ENCODE results near the gene BRINP2. TPM values are rescaled to one million over a fixed set of nuclear protein-coding genes. Genes with fewer than 3 reads are reported as not detected.

The BRINP2 gene
- total RNA-seq, 2 donors from 2014 or later = not detected

DNA sequence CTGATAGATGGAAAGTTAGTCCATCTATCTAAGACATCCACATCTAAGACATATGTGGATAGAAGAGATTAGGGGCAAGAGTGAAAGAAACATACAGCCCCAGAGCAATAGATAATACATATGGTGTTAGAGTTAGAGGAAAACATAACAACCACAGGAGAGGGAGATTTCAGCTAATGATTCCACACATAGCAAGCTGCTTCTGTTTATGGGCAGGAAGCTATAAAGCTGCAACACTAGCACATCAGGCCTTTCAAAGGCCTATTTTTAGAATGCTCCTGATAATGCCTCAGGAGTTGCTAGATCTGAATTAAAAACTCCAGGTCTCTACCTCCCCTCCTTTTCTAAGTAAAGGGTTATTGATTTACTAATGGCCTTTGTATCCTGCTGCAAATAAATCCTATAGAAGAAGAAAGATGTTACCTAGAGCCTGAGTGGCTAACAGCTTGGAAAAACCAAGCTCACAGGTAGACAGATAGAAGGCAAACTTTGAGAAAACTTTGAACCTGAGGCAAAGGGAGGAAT, 36.1 kb downstream of the BRINP2 start:
- Histone ChIP-seq H3K27ac (no peak overlapping the region), H3K4me1 (ENCODE audit: control insufficient read depth in 1 of 2, low read depth in 2 of 2) (peaks cover 0 to 9% of the 10 kb centered on the region in 2 donors), H3K9me3 (no peaks in the 10 kb centered on the region), H3K4me3 (no peak overlapping the region), H3K27me3 (replicated peaks; ENCODE audit: insufficient read depth) (no peaks in the 10 kb centered on the region), H3K36me3 (no peaks in the 10 kb centered on the region)
- no peak for TF ChIP-seq CTCF (IDR thresholded peaks at IDR 0.05)
- DNase-seq (ENCODE audit: low spot score) (no peak), ATAC-seq (ENCODE audit: insufficient number of reproducible peaks, low FRiP score, low read depth) (no peak)

DNA sequence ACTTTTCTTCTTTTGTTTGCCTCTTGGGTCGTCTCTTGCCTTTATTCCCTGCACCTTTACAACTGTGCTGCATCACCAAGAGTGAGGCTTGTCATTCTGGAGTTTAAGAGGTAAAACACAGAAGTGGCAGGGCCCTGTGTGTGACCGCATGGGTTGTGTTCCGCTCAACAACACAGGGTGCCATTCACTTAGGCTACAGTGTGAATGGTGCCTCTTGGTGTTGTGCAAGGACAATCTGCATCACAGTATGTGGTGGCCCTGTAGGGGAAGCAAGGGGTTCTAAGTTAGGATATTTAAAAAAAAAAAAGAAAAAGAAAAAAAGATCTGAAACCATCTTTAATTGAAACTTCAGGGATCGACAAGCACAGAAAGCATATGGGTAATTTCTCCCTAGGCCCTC, 38.2 kb downstream of the BRINP2 start:
- no peaks in the 10 kb centered on the region for H3K27me3 ChIP-seq (replicated peaks; ENCODE audit: insufficient read depth)
- DNase-seq (ENCODE audit: low spot score) = no peak
- no peak for ATAC-seq (ENCODE audit: insufficient number of reproducible peaks, low FRiP score, low read depth)
- H3K36me3 ChIP-seq = no peaks in the 10 kb centered on the region
- H3K9me3 ChIP-seq = no peaks in the 10 kb centered on the region
- peaks cover 0 to 9% of the 10 kb centered on the region in 2 donors for H3K4me1 ChIP-seq (ENCODE audit: control insufficient read depth in 1 of 2, low read depth in 2 of 2)
- H3K27ac ChIP-seq = no peak overlapping the region
- TF ChIP-seq CTCF (IDR thresholded peaks at IDR 0.05) = no peak
- no peak overlapping the region for H3K4me3 ChIP-seq

DNA sequence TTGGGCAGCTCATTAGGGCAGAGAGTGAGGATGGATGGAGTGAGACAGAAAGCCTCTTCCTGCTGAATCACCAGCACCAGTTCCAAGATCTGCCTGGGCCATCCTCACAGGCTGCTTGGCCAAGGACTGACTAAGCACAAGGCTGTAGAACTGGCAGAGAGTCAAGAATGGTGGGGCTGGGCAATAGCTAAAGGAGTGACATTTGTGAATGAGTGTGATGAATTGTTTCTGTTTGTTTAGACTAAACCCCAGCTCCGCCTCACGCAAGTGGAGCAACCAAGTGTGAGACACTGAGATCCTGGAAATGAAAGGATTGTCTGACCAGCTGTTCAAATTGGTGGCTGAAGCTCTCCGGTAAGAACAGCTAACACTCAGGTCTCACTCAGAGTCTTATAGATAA, 38.6 kb downstream of the BRINP2 start:
- TF ChIP-seq CTCF (IDR thresholded peaks at IDR 0.05) = no peak
- H3K36me3 ChIP-seq = no peaks in the 10 kb centered on the region
- H3K4me1 ChIP-seq (ENCODE audit: control insufficient read depth in 1 of 2, low read depth in 2 of 2) = peaks cover 0 to 9% of the 10 kb centered on the region in 2 donors
- DNase-seq (ENCODE audit: low spot score) (peak; percentile 39), ATAC-seq (ENCODE audit: insufficient number of reproducible peaks, low FRiP score, low read depth) (no peak)
- no peaks in the 10 kb centered on the region for H3K27me3 ChIP-seq (replicated peaks; ENCODE audit: insufficient read depth)
- no peak overlapping the region for H3K4me3 ChIP-seq
- H3K9me3 ChIP-seq = no peaks in the 10 kb centered on the region
- no peak overlapping the region for H3K27ac ChIP-seq

- Histone ChIP-seq H3K36me3 (no peaks in the 10 kb centered on the region), H3K27ac (no peak overlapping the region), H3K27me3 (replicated peaks; ENCODE audit: insufficient read depth) (no peaks in the 10 kb centered on the region), H3K4me3 (no peak overlapping the region), H3K9me3 (no peaks in the 10 kb centered on the region), H3K4me1 (ENCODE audit: control insufficient read depth in 1 of 2, low read depth in 2 of 2) (peaks cover 0 to 9% of the 10 kb centered on the region in 2 donors)
- DNase-seq (ENCODE audit: low spot score) (no peak), ATAC-seq (ENCODE audit: insufficient number of reproducible peaks, low FRiP score, low read depth) (no peak)
- TF ChIP-seq CTCF (IDR thresholded peaks at IDR 0.05) = no peak
These were observed 39.3 kb downstream of the BRINP2 start for GRCh38 chr1:177210071-177210470.

GRCh38 chr1:177211231-177211630, 40.5 kb downstream of the BRINP2 start:
- H3K4me1 ChIP-seq (ENCODE audit: control insufficient read depth in 1 of 2, low read depth in 2 of 2) = peaks cover 0 to 9% of the 10 kb centered on the region in 2 donors
- H3K27me3 ChIP-seq (replicated peaks; ENCODE audit: insufficient read depth) = no peaks in the 10 kb centered on the region
- no peak overlapping the region for H3K4me3 ChIP-seq
- H3K36me3 ChIP-seq = no peaks in the 10 kb centered on the region
- ATAC-seq (ENCODE audit: insufficient number of reproducible peaks, low FRiP score, low read depth) = no peak
- no peak for DNase-seq (ENCODE audit: low spot score)
- no peak overlapping the region for H3K27ac ChIP-seq
- no peak for TF ChIP-seq CTCF (IDR thresholded peaks at IDR 0.05)
- H3K9me3 ChIP-seq = no peaks in the 10 kb centered on the region

Data from thoracic aorta (tissue), 2 donors.